Measurements from ENCODE around the gene HUNK.

Gene HUNK

DNA sequence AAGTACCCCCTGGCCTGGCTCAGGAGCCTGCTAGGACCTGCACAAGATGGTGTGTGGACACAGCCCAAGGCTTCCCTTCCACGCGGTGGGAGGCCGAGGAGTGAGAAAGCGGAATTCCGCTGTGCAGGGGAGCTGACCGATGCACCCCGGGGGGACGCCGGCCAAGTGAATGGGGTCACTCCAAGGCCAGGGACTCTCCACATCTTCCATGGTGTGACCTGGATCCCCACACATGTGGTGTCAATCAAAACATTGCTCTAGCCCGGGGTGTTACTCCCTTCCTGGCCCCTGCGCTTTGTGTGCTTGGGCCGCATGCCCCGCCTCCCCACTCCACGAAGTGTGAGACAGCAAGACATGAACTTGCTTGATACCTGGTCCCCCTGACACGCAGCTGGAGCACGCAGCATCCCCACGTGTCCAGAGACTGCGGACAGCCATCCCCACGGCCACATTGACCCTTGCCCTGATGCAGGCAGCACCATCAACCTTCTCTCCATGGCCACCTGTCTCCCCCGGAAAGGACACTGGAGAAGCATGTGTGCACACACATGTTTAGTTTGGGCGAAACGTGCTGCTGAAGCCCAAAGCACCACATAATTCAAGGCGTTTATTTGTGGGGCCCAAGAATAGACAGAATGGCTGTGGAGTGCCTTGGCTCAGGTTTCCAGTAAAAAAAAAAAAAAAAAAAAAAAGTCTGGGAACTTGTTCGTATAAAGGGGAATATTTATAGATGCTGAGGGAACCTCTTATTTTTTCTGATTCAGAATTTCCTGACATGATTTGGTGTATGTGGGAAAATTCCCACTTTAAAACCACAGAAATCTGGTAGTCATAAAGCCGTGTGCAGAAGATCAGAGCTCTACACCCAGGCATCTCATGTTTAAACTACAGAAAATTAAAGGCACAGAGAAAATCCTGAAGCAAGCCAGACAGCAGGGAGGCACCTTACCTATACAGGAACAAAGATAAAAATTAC is 171.7 kb downstream of the HUNK start:
- in situ Hi-C loops (cut with HindIII; ENCODE audit: low sequenced_read_pairs), result no loop called here
- TF ChIP-seq, protein P1, sequence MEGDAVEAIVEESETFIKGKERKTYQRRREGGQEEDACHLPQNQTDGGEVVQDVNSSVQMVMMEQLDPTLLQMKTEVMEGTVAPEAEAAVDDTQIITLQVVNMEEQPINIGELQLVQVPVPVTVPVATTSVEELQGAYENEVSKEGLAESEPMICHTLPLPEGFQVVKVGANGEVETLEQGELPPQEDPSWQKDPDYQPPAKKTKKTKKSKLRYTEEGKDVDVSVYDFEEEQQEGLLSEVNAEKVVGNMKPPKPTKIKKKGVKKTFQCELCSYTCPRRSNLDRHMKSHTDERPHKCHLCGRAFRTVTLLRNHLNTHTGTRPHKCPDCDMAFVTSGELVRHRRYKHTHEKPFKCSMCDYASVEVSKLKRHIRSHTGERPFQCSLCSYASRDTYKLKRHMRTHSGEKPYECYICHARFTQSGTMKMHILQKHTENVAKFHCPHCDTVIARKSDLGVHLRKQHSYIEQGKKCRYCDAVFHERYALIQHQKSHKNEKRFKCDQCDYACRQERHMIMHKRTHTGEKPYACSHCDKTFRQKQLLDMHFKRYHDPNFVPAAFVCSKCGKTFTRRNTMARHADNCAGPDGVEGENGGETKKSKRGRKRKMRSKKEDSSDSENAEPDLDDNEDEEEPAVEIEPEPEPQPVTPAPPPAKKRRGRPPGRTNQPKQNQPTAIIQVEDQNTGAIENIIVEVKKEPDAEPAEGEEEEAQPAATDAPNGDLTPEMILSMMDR (IDR thresholded peaks at IDR 0.05; ENCODE audit: low read depth, low read length, missing control alignments), result no peak

GRCh38 chr21:32046191-32046590 is 173.4 kb downstream of the HUNK start:
- no peak for DNase-seq (ENCODE audit: low read depth)
- in situ Hi-C loops (cut with HindIII; ENCODE audit: low sequenced_read_pairs), result no loop called here
- H3K4me3 ChIP-seq (ENCODE audit: low read depth, low read length), result no peak overlapping the region
- TF ChIP-seq, protein P1 (IDR thresholded peaks at IDR 0.05; ENCODE audit: low read depth, low read length, missing control alignments), result no peak

More for the DNA sequence above, 171.7 kb downstream of the HUNK start:
- no peak for DNase-seq (ENCODE audit: low read depth)
- H3K4me3 ChIP-seq (ENCODE audit: low read depth, low read length), result no peak overlapping the region

DNA sequence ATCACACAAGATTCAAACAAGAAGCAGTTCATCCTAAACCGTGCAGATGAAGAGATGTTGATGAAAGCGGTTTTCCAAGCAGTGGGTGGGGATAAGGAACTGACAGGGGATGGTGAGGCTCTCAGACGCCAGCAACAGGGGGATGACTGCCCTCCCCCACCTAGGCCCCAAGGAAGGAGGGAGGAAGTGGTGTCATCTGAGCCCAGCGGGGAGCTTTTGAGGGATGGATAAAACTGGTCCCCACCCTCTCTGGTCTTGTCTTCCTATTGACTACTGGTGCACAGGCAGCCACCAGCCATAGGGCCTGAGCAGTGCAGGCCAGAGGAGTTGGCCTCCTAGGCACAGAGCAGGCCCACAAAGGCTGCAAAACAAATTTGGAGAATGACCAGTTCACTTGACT is 175.5 kb downstream of the HUNK start:
- no peak overlapping the region for H3K4me3 ChIP-seq (ENCODE audit: low read depth, low read length)
- in situ Hi-C loops (cut with HindIII; ENCODE audit: low sequenced_read_pairs), result no loop called here
- TF ChIP-seq, protein P1 (IDR thresholded peaks at IDR 0.05; ENCODE audit: low read depth, low read length, missing control alignments), result no peak
- DNase-seq (ENCODE audit: low read depth), result no peak

Measured in astrocyte of the cerebellum (primary cell).